Parathyroid adenoma (tissue), 2 donors: ENCODE data around the gene MBP.

Experiments used
- H2AFZ ChIP-seq: fragments of 300-600 bp; sonication (generic); one replicate; pipeline ENCODE4 v1.7.0; 2017; ENCODE audit warnings: antibody characterized with exemption, mild to moderate bottlenecking
- H3K27ac ChIP-seq: fragments of 300-600 bp; sonication (generic); one replicate; pipeline ENCODE4 v1.7.0; 2017
- H3K27me3 ChIP-seq: fragments of 300-600 bp; sonication (generic); one replicate; pipeline ENCODE4 v1.7.0; 2017; ENCODE audit warnings: low read length; ENCODE audit not compliant: control insufficient read depth, insufficient read depth
- H3K36me3 ChIP-seq: fragments of 300-600 bp; sonication (generic); one replicate; pipeline ENCODE4 v1.7.0; 2017; ENCODE audit warnings: low read length; ENCODE audit not compliant: control insufficient read depth, insufficient read depth
- H3K4me1 ChIP-seq: fragments of 300-600 bp; sonication (generic); one replicate; pipeline ENCODE4 v1.7.0; 2017; ENCODE audit warnings: control low read depth
- H3K4me2 ChIP-seq: fragments of 300-600 bp; sonication (generic); one replicate; pipeline ENCODE4 v1.7.0; 2017; ENCODE audit warnings: low read length
- H3K4me3 ChIP-seq: fragments of 300-600 bp; sonication (generic); one replicate; pipeline ENCODE4 v1.7.0; 2017; ENCODE audit warnings: low read depth, low read length
- H3K79me2 ChIP-seq: fragments of 300-600 bp; sonication (generic); one replicate; pipeline ENCODE4 v1.7.0; 2017; ENCODE audit warnings: control low read depth
- H3K9ac ChIP-seq: fragments of 300-600 bp; sonication (generic); one replicate; pipeline ENCODE4 v1.7.0; 2017; ENCODE audit warnings: mild to moderate bottlenecking
- H3K9me3 ChIP-seq: fragments of 300-600 bp; sonication (generic); one replicate; pipeline ENCODE4 v1.7.0; 2017; ENCODE audit warnings: low read length; ENCODE audit not compliant: control insufficient read depth
- CTCF ChIP-seq: fragments of 300-600 bp; sonication (generic); IDR thresholded peaks from one replicate; pipeline ENCODE4 v1.7.0; 2017; ENCODE audit warnings: antibody characterized with exemption, mild to moderate bottlenecking
- donor health status: primary hyperparathyroidism.

The MBP gene

DNA sequence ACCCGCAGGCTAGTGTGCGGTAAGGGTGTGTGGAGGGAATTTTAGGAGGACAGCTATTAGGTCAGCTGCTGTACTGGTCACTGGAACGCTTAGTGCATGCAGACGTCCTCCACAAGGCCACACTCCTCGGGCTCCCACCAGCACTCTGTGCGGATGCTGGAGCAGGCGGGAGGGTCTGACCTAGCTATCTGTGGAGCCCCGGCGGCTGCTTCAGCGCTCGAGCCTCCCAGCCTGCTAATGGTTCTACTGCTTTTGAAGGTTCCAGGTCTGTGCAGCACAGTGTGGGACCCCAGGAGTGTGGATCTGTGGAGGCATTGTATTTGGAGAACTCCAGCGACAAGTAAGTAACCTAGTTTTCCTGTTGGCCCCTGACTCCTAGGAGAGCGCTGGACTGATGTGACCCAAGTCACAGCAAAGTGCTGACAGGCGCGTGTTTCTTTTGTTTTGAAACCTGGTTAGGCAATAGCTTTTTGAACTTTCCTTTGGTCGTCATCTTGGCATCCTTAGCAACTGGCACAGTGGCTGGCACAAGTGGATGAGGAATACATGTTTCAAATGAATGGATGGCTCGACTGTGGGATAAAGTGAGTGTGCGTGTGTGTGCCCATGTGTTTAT is 196.8 kb downstream of the MBP start:
- Histone ChIP-seq H3K27me3 (no peaks in the 10 kb centered on the region), H3K4me1 (no peaks in the 10 kb centered on the region), H3K9me3 (no peaks in the 10 kb centered on the region), H3K9ac (no peak overlapping the region), H3K4me2 (no peak overlapping the region), H2AFZ (no peak overlapping the region), H3K27ac (no peak overlapping the region), H3K4me3 (no peak overlapping the region), H3K36me3 (no peaks in the 10 kb centered on the region), H3K79me2 (no peaks in the 10 kb centered on the region)
- no peak for TF ChIP-seq CTCF

DNA sequence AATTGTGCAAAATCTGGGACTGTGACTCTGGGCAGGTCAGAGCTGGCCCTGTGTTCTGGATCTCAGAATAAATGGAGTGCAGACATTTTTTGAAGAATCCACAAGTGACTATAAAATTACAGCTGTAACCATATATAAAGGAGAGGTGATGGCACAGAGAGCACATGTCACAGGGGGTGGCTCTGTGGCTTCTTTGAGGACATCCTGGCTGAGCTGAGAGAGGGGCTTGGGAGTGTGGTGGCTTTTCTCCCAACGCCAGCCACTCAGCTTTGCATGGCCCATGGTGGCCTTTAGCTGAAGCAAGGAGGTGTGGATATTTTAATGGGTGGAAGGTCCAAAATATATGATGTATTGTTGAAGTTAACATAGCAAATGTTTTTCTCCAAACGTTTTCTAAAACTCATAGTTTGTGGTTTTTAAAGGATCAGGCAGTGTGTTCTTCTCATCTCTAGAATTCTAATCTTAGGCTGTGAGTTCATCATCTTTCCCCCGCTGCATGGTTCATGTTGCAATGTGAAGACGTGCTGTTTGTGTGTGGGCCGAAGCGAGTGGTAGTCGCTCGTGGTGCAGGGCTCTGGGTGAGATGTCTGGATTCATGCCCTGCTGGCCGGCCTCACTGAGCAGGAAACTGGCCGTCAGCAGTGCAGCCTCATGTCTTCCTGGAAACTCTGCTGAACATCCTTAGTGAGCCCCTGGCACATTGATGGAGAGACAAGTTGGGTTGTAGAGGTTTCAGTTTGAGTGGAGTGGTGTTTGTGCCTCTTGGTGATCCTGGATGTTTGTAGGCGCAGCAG is 200.4 kb downstream of the MBP start:
- no peak for TF ChIP-seq CTCF
- Histone ChIP-seq H3K27ac (no peak overlapping the region), H3K9ac (no peak overlapping the region), H3K79me2 (no peaks in the 10 kb centered on the region), H3K4me1 (no peaks in the 10 kb centered on the region), H3K4me3 (no peak overlapping the region), H3K27me3 (no peaks in the 10 kb centered on the region), H3K9me3 (no peaks in the 10 kb centered on the region), H3K36me3 (no peaks in the 10 kb centered on the region), H2AFZ (no peak overlapping the region), H3K4me2 (no peak overlapping the region)

DNA sequence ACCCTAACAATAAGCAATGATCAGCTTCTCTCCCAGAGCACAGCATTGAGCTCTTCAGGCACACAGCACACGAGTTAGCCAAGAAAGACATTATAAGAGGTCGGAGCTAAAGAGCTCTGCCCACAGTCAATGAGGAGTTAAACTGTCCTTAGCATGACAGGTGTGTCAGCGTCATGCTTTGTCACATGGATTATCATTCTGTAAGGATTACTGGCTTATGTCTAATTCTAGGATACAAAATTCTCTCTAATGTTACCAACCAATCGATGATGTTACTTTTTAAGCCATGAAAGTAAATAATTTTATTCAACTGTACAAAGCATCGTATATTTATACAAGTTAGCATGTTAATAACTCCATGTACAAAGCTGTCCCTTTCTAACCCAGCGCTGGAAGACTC is 201.4 kb downstream of the MBP start:
- TF ChIP-seq CTCF: no peak
- no peak overlapping the region for H2AFZ ChIP-seq
- H3K9ac ChIP-seq: no peak overlapping the region
- H3K79me2 ChIP-seq: no peaks in the 10 kb centered on the region
- no peak overlapping the region for H3K4me3 ChIP-seq
- H3K27me3 ChIP-seq: no peaks in the 10 kb centered on the region
- no peaks in the 10 kb centered on the region for H3K36me3 ChIP-seq
- no peak overlapping the region for H3K4me2 ChIP-seq
- no peaks in the 10 kb centered on the region for H3K9me3 ChIP-seq
- no peak overlapping the region for H3K27ac ChIP-seq
- no peaks in the 10 kb centered on the region for H3K4me1 ChIP-seq
